ENCODE measurements around the gene LIMA1.
A peak's percentile ranks its signal among the peaks of the same experiment; 100 is the strongest.
"Not testable (repeated sequence)": the region's sequence is repeated elsewhere in the genome, so short reads cannot be mapped to it uniquely, and the experiment has no call there.

Gene LIMA1

GRCh38 chr12:50187084-50187900 is 96.0 kb downstream of the LIMA1 start:
- DNase-seq (ENCODE audit: low read depth in 1 of 2, low spot score in 1 of 2): peak in 1 of 2 donors; percentile 11

- no peak for DNase-seq (ENCODE audit: low read depth in 1 of 2, low spot score in 1 of 2)
These were observed 96.6 kb downstream of the LIMA1 start for GRCh38 chr12:50186681-50187080.

GRCh38 chr12:50185970-50186663 is 97.2 kb downstream of the LIMA1 start:
- no peak for DNase-seq (ENCODE audit: low read depth in 1 of 2, low spot score in 1 of 2)

GRCh38 chr12:50185301-50185895 is 97.9 kb downstream of the LIMA1 start:
- DNase-seq (ENCODE audit: low read depth in 1 of 2, low spot score in 1 of 2): no peak

GRCh38 chr12:50184261-50184660 is 99.1 kb downstream of the LIMA1 start:
- no peak for DNase-seq (ENCODE audit: low read depth in 1 of 2, low spot score in 1 of 2)

GRCh38 chr12:50182461-50182860 is 100.9 kb downstream of the LIMA1 start:
- DNase-seq (ENCODE audit: low read depth in 1 of 2, low spot score in 1 of 2): no peak

GRCh38 chr12:50181691-50182090 is 101.6 kb downstream of the LIMA1 start:
- no peak for DNase-seq (ENCODE audit: low read depth in 1 of 2, low spot score in 1 of 2)

GRCh38 chr12:50175716-50176026 is 107.6 kb downstream of the LIMA1 start:
- no peak for DNase-seq (ENCODE audit: low read depth in 1 of 2, low spot score in 1 of 2)

GRCh38 chr12:50174971-50175715 is 108.2 kb downstream of the LIMA1 start:
- DNase-seq (ENCODE audit: low read depth in 1 of 2, low spot score in 1 of 2): peak in 1 of 2 donors; percentile 27

- DNase-seq (ENCODE audit: low read depth in 1 of 2, low spot score in 1 of 2): peak; percentile 90 to 96
These were observed 116.1 kb downstream of the LIMA1 start, which contains the start of gene CERS5 for GRCh38 chr12:50167049-50167828. Gene CERS5, minus strand, starts transcription at chr12:50167369. Its CDS starts 72 bp downstream, at chr12:50167297.

GRCh38 chr12:50166799-50167048 is 116.6 kb downstream of the LIMA1 start:
- peak; percentile 37 to 39 for DNase-seq (ENCODE audit: low read depth in 1 of 2, low spot score in 1 of 2)

- no peak for DNase-seq (ENCODE audit: low read depth in 1 of 2, low spot score in 1 of 2)
These were observed 118.4 kb downstream of the LIMA1 start for GRCh38 chr12:50164963-50165362.

- no peak for DNase-seq (ENCODE audit: low read depth in 1 of 2, low spot score in 1 of 2)
These were observed 121.1 kb downstream of the LIMA1 start for GRCh38 chr12:50162230-50162629.

- DNase-seq (ENCODE audit: low read depth in 1 of 2, low spot score in 1 of 2): no peak
These were observed 122.7 kb downstream of the LIMA1 start for GRCh38 chr12:50160643-50161042.

GRCh38 chr12:50157259-50157658 is 126.1 kb downstream of the LIMA1 start:
- DNase-seq (ENCODE audit: low read depth in 1 of 2, low spot score in 1 of 2): no peak

- DNase-seq (ENCODE audit: low read depth in 1 of 2, low spot score in 1 of 2): no peak
These were observed 126.7 kb downstream of the LIMA1 start for GRCh38 chr12:50156641-50157040.

GRCh38 chr12:50154947-50155346 is 128.4 kb downstream of the LIMA1 start:
- not testable (repeated sequence) for DNase-seq (ENCODE audit: low read depth in 1 of 2, low spot score in 1 of 2)

- DNase-seq (ENCODE audit: low read depth in 1 of 2, low spot score in 1 of 2): no peak
These were observed 132.2 kb downstream of the LIMA1 start for GRCh38 chr12:50151047-50151687.

- DNase-seq (ENCODE audit: low read depth in 1 of 2, low spot score in 1 of 2): no peak
These were observed 134.0 kb downstream of the LIMA1 start for GRCh38 chr12:50149311-50149710.

- not testable (repeated sequence) for DNase-seq (ENCODE audit: low read depth in 1 of 2, low spot score in 1 of 2)
These were observed 135.3 kb downstream of the LIMA1 start for GRCh38 chr12:50148011-50148410.

Measured in activated CD4-positive, alpha-beta T cell treated with anti-CD3 and anti-CD28 coated beads, Interleukin-2, amount 50 U/mL, for 24 hours (primary cell).